Measurements from ENCODE around the gene PC.
"Not testable (repeated sequence)": the region's sequence is repeated elsewhere in the genome, so short reads cannot be mapped to it uniquely, and the experiment has no call there.

The PC gene

DNA sequence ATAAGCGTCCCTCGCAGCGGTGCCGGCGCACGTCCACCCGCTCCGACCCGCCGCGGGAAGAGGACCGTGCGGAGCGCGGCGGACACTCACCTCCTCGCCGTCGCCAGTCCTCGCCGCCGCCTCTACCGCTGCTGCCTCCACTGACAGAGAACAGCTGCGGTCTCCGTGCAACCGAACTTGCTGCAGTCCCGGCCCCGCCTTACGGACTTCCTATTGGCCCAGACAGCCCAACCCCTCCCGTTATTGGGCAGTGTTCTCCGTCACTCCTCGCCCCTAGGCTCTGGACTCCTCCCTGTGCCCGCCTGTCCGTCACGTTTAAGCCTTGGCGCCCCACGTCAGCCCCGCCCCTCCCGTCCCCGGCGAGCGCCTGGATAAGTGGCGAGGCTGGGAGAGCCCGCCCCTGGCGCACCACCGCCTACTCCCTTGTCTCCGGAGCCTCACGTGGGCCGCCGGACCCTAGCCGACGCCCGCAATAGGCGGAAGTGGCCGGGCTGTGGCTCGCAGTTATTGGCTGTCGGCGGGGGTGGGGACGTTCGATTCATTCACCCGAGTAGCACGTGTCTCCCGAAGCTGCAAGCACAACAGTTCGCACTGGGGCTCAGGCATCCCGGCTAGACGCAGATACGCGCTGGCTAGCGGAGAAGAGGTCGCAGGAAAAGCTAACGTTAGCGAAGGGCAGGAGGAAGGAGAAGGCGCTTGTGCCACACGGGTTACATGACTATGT lies at the start of gene PC:
PC (minus strand) TSS at position 152 of the 724 bp plus-strand sequence. CDS start 86,224 bp downstream, outside the sequence.
- peak; percentile 99 for DNase-seq (ENCODE audit: low spot score)

DNA sequence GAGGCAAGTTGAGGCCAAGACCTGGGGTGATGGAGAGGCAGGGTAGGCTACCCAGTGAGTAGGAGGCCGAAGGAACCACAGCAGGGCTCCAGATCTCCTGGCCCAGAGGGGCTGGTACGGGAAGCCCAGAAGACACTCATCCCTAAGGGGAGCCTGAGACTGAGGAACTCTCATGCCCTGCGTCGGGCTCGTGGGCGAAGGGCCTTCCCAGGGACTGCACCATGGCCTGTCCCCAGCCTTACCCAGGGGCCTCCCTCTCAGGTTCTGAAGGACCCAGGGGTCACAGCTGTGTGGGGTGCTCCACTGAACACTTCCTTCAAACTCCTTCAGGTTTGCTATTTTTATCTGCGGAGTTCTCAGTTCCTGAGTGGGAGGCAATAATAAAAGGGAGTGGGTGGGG lies 48.9 kb upstream of the PC start:
- DNase-seq (ENCODE audit: low spot score) = no peak

GRCh38 chr11:67006029-67006884 lies 48.1 kb upstream of the PC start:
- no peak for DNase-seq (ENCODE audit: low spot score)

GRCh38 chr11:67005200-67005599 lies 47.0 kb upstream of the PC start:
- DNase-seq (ENCODE audit: low spot score) = not testable (repeated sequence)

GRCh38 chr11:67002921-67003411 lies 44.8 kb upstream of the PC start:
- no peak for DNase-seq (ENCODE audit: low spot score)

DNA sequence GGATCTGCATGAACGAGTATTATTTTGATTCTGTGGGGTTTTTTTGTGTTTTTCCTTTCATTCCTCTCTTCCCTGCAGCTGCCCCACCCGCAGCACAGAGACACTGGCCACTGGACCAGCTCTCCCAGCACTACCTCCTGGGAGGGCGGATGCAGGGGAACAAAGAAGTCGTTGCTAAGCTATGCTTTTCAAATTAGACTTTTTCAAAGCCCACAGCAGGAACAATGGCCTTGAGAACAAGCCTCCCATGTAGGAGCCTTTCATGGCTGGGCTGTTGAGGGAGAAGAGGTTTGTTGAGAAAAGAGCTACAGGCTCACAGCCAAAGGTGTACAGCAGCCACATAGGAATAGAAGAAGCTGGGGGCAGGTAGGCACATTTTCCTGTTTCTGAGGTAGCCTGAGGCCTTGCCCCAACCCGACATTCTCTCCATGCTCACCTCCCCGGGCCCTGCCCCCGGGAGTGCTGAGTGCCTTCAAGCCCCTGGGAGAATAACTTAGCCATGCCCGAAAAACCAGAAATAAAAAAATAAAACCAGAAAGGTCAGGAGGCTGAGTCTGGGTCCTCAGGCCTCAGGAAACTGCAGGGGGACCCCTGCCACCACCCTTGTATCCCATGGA lies 44.2 kb upstream of the PC start:
- no peak for DNase-seq (ENCODE audit: low spot score)

DNA sequence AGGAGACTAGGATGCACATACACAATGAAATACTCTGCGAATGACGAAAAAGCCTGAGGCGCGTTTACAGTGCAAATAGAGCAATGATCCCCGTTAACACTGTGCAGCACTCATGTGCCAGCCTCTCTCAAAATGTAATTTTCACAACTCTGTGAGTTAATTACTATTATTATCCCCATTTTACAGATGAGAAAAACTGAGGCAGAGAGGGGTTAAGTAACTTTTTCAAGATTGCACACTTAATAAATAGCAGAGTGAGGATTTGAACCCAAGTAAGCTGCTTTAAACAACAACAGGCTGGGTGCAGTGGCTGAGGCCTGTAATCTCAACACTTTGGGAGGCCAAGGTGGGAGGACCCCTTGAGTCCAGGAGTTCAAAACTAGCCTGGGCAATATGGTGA lies 43.1 kb upstream of the PC start:
- DNase-seq (ENCODE audit: low spot score) = no peak

DNA sequence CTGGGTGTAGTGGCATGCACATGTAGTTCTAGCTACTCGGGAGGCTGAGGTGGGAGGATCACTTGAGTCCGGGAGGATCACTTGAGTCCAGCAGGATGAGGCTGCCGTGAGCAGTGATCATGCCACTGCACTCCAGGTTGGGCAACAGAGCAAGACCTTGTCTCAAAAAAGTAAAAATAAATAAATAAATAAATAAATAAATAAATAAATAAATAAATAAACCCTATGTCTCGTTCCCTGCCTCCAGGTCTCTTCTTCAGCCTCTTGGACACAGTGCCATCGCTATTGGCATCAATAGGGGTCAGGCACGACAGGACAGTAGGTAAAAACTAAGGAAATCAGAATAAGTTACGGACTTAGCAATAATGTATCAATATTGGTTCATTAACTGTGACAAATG lies 41.4 kb upstream of the PC start:
- no peak for DNase-seq (ENCODE audit: low spot score)

- no peak for DNase-seq (ENCODE audit: low spot score)
Measured at GRCh38 chr11:66996609-66997273, 38.6 kb upstream of the PC start.

- DNase-seq (ENCODE audit: low spot score) = no peak
Measured at GRCh38 chr11:66992041-66992440, 33.9 kb upstream of the PC start.

DNA sequence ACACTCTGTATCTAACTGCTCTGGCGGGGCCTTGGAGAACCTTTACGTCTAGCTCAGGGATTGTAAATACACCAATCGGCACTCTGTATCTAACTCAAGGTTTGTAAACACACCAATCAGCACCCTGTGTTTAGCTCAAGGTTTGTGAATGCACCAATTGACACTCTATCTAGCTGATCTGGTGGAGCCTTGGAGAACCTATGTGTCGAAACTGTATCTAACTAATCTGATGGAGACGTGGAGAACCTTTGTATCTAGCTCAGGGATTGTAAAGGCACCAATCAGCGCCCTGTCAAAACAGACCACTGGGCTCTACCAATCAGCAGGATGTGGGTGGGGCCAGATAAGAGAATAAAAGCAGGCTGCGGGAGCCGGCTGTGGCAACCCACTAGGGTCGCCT lies 31.2 kb upstream of the PC start:
- DNase-seq (ENCODE audit: low spot score) = not testable (repeated sequence)

GRCh38 chr11:66988741-66989140 lies 30.6 kb upstream of the PC start:
- DNase-seq (ENCODE audit: low spot score) = not testable (repeated sequence)

DNA sequence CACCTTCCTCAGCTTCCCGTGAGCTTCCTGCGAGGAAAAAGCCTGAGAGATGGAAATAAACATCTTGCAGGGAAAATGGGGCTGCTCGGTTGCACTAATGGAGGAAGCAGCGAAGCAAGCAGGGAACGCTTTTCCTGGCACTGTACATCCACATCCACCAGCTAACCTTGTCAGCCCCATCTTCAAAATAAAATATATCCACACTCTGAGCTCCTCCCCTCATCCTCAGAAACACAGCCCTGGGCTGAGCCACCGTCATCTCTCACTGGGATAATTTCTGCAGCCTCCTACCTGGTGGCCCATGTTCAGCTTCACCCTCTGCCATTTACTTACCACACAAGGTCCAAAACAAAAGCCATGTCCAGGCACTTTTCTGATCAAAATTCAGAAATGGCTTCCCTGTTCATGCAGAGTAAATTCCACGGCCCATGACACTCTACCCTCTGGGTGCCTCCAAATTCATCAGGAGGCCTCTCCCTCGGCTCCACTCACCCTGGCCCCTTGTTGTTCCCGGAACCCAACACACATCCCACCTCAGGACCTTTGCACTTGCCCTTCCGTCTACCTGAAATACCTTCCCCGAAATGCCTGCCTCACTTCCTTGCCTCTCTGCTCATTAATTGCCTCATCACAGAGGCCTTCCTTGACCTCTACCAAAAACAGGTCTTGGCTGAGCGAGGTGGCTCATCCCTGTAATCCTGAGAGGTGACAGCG lies 29.9 kb upstream of the PC start:
- DNase-seq (ENCODE audit: low spot score) = no peak

GRCh38 chr11:66987158-66987620 lies 29.0 kb upstream of the PC start:
- DNase-seq (ENCODE audit: low spot score) = no peak

- no peak for DNase-seq (ENCODE audit: low spot score)
Measured at GRCh38 chr11:66986178-66986545, 28.0 kb upstream of the PC start.

DNA sequence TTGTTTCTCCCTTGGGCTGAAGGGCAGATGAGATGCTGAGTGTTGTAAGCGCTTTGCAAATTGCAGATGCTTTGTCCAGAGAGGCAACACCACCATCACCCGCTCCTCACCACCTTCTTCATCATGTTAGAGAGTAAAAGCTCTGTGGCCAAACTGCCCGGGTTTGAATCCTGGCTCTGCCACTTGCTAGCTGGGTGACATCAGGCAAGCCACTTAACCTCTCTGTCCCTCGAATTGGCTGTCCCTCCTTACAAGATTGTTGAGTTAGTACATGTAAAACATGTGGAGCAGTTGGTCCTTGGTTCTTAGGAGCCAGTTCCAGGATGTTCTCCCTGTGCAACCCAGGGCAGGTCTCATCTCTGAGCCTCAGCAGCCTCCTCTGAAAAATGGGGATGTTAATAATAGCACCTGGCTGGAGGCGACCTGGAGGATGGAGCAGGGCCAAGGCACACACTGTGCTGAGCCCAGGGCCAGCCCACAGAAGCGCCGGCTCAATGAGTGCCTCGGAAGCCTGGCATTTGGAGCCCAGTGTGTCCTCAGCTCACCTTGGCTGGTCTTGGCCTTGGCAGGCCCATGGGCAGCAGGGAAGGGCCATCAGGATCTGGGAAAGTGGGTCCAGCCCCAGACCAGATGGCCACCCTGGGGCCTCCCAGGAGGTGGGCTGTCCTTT lies 27.5 kb upstream of the PC start:
- DNase-seq (ENCODE audit: low spot score) = no peak

DNA sequence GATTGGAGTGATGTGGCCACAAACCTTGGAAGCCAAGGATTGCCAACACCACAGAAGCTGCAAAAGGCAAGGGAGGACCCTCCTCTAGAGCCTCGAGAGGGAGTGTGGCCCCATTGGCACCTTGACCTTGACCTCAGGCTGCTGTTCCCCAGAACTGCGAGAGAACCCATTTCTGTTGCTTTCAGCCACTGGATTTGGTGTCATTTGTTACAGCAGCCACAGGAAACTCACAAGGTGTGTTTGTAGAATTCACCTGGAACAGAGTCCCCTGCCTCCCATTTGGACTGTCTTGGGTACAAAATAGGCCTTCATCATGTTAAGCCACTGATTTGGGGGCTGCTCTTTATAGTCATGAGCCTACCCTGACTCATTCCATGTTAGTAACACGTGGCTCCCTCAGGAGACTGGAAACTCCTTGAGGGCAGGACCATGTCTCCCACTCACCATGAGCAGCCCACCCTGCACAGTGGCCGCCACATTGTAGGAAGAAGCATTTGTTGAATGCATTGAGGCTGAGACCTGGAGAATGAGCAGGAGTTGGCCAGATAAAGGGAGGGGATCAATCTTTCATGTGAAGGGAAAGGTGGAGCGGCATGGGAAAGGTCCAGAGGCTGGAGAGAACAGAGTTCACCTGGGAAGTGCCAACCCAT lies 25.2 kb upstream of the PC start:
- no peak for DNase-seq (ENCODE audit: low spot score)

DNA sequence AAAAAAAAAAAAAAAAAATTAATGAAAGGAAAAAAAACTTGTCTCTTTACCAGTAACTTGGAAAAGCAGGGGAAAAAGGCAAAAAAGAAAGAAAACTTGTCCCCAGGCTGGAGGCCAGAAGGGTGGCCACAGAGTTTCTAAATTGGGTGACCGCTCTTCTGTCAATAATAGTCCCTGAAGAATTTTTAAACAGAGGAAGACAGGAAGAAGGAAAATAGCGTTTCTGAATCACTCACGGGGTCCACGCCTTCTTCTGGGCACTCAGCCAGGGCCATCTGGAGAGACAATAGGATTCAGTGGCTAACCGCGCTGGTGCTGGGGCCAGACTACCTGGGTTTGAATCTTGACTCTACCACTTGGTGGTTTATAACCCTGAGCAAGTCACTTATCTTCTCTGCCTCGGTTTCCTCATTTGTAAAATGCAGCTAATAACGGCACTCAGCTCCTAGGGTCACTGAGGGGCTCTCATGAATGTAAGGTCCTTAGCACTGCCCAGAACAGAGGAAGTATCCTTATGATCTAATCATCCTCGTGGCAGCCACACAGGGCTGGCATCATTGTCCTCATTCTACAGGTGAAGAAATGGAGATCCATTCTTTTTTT lies 23.9 kb upstream of the PC start:
- DNase-seq (ENCODE audit: low spot score) = no peak

DNA sequence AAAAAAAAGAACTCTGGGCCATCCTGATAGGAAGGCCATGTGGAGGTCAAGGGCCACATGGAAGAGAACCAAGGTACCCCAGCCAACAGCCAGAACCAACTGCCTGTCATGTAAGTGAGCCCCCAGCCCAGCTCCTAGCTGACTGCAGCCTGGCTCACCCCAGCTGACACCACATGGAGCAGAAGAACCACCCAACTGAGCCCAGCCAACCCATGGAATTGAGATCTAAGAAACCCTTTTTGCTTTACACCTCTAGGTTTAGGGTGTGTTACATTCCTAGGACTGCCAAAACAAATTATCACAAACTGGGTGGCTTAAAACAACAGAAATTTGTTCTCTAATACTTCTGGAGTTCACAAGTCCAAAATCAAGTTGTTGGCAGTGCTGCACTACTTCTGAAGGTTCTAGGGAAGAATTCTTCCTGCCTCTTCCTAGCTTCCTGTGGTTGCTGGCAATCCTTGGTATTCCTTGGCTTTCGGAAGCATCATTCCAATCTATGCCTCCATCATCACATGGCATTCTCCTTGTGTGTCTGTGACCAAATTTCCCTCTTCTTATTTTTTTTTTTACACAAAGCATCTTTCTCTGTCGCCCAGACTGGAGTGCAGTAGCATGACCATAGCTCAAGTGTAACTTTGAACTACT lies 21.3 kb upstream of the PC start:
- no peak for DNase-seq (ENCODE audit: low spot score)
